GM18511 (cell line): ENCODE measurements around the gene TM6SF1.
A peak's percentile ranks its signal among the peaks of the same experiment; 100 is the strongest.
"Not testable (repeated sequence)": the region's sequence is repeated elsewhere in the genome, so short reads cannot be mapped to it uniquely, and the experiment has no call there.

Experiments
- ATAC-seq: cut with Tn5 transposase; IDR thresholded peaks from one replicate; pipeline ENCODE4 v1.9.1; 2021; ENCODE audit warnings: mild to moderate bottlenecking, moderate library complexity; ENCODE audit not compliant: unreplicated experiment

Gene TM6SF1

DNA sequence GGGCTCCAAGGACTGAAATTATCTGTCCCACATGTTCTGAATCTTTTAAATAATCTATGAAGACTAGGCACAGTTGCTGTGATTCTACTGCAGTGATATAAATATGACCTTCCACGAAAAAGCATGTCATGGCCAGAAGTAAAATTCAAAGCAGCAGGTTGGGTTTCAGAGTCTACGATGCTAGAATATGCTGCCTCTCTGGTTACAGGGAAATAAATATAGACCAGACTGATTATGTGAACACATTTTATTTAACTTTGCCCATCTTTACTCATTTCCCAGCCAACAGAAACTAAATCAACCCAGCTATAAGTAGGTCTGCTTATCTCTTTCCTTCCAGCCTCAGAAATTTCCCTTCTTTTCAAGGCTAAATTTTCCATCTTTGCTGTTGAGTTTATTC, 19.9 kb upstream of the TM6SF1 start:
- ATAC-seq: no peak

DNA sequence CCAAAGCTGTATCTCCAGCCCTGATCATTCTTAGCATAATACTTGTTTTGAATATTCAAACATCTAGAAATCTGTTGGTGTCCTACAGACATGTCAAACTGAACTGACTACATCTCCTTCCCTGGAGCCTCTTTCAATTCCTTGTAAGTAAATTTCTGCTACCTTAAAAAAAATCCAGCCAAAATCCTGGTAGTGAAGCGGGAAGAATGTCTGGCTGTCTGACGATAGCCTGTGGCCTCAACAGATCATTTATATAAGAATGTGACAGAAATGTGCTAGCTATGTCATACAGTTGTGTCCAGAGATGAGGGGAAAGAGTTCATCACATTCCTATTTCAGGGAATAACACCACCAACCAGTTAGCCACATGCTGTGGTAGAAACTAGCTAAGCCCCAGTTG, 18.6 kb upstream of the TM6SF1 start:
- no peak for ATAC-seq

DNA sequence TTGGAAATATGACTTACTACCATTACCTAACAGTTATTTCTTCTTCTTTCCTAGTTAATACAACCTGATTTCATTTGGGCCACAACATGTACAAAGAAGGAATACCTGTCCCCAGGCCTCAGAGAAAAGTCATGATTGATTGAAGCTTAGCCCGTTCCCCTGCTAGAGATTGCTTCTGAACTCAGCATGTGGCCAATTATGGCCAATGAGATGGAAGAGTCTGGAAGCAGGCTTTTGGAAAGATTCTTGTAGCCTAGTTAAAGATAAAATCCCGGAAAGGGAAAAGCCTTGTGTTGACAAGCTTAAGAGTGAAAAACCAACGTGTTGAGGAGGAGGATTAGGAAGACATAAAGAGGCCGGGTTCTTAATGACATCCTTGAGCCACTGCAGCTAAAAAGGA, 17.0 kb upstream of the TM6SF1 start:
- no peak for ATAC-seq

DNA sequence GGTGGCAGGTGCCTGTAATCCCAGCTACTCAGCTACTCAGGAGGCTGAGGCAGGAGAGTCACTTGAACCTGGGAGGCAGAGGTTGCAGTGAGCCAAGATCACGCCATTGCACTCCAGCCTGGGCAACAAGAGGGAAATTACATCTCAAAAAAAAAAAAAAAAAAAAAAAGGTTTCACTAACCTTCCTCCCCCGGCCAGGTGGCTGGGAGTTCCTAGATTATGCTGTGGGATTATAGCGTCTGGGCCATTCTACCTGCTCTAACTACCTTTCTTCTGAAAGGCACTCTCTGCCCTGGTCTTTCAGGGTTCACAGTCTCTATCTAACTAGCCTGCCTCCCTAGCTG, 15.5 kb upstream of the TM6SF1 start:
- ATAC-seq: not testable (repeated sequence)

DNA sequence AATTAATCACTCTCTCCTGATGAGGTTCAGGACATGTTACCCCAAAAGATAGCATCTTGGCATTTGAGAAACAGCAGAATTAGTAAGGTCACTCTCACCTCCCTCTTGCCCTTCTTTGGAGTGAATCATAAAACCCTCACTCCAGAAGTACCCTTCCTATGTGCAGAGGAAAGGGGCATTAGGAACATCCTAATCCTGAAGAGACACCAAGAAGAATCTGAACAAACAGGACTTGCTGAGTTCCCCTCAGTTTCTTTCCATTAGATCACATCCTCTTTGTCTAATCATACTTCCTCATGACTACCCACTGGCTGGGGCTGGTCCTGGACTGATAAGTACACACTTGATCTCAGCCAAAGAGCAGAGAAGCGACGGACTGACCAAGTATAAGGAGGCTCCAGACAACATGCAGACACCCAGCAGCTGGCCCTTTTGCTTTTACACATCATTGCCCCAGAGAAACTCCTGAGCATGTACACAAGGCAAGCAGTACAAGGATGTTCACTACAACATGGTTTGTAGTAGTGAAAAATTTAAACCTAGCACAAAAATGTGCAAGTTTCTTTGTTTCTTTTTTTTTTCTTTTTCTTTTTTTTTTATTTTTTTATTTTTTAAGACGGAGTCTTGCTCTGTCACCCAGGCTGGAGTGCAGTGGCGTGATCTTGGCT, 15.0 kb upstream of the TM6SF1 start:
- peak; percentile 89 for ATAC-seq

DNA sequence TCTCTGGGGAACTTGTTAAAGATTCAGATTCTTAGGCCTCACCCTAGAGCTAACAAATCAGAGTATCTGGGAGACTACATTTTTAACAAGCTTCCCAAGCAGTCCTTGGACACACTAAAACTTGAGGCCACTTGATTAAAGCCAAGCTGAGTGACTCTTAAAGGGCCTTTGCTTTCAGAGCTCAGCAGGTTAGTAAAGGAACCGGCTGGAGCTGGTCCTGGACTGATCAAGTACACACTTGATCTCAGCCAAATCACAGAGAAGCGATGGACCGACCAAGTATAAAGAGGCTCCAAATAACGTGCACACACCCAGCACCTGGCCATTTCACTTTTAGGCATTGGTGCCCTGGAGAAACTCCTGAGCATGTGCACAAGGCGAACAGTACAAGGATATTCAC, 12.9 kb upstream of the TM6SF1 start:
- ATAC-seq: no peak

DNA sequence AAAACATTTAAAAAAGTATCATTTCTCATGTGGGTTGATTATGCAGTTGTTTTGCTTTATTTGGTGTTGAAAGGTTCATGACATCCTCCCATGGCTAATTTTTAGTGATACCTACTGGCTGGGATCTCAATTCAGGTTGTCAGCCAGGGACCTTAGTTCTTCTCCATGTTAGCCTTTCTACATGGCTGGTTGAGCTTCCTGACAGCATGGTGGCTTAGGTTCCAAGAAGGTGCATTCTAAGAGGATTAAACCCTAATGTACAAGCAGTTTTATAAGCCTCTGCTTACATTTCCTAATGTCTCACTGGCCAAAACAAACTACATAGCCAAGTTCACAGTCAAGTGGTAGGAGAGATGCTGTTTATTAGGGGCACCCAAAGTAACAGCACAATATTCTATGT, 9.4 kb upstream of the TM6SF1 start:
- ATAC-seq: no peak

DNA sequence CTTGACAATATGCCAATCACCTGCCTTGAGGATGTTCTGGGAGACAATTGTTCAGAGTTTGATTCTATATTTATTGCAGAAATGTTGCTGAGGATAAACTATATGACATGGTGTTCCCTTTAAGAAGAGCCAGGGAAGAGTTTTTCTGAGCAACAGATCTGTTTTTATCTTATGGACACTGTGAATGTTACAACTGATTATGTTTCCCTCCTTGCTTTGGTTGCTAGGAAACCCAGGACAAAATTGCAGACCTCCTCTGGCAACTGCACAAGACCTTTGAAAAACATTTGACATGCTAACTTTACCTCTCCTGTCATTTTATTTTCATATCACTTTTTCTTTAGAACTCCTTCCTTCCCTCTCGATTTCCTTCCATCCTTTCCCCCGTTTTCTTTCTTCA, 8.2 kb upstream of the TM6SF1 start:
- ATAC-seq: no peak

DNA sequence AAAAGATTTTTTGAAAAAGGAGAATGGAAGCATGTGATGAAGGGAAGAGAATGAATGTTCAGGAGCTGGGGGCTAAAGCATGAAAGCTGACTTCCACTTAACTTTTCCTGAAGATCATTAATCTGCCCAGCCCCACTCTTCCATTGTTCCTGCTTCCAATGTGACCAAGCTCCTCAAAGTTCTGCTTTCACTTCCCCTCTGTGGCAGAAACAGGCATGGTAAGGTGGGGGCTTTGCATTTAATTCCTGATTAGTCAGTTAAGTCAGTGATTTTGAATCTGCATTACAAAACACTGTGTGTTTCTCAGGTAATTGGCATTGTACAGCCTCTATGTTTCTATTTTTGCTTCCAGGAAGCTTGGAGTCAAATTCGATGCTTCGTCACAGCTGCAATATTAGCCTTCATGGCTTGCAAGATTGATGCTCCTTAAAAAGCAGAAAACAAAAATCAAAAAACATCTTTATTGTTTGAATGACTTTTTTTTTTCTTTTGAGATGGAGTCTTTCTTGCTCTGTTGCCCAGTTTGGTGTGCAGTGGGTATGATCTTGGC, 7.3 kb upstream of the TM6SF1 start:
- no peak for ATAC-seq

DNA sequence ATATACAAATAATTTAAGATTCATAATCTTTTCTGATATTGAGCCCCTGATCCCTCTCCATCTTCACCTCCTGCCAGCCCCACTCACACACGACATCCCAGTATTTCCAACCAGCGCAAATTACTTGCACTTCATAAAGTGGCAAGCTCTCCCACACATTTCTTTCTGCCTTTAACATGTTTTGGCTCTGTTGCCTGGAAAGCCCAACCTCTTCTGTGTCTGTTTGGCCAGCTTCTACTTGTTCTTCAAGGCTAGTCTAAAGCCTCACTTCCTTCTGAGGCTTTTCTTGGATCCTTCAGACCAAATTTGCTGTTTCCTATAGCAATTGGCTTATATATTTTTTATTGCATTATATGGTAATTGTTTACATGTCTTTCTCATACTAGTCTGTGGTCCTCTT, 5.1 kb upstream of the TM6SF1 start:
- no peak for ATAC-seq

DNA sequence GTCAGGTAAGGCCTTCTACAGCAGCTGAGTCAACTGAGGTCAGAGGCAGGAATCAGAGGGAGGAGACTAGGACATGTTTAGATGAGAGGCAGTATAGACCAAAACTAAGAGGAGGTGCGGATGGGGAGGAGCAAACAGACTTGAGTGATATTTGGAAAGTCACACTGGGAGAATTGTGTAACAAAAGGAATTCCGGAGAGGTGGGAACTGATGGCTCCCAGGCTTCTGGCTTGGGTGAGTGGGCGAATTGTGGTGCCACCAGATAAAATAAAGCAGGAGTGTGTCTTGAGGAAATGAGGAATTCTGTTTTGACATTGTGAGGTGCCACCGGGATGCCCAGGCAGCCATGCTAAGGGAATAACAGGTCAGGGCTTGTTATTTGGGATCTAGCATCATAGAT, 3.3 kb upstream of the TM6SF1 start:
- no peak for ATAC-seq

DNA sequence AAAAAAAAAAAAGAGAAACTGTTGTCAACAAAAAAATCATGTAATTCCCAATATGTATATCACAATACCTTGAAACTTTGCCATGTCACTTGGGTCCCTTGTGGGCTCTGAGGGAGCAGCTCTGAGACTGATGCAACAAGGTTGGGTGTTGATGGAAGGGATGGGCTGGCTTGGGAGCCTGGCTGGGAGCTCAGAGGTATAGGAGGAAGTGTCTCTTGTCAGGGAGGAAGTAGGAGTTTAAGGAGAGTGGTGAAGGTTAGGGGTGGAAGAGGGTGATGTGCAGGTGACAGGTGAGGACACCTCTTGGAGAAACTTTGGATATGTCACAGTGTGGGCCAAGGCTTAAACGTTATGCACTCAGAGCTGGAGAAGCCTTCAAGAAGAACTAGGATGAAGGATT, 2.0 kb upstream of the TM6SF1 start:
- no peak for ATAC-seq

DNA sequence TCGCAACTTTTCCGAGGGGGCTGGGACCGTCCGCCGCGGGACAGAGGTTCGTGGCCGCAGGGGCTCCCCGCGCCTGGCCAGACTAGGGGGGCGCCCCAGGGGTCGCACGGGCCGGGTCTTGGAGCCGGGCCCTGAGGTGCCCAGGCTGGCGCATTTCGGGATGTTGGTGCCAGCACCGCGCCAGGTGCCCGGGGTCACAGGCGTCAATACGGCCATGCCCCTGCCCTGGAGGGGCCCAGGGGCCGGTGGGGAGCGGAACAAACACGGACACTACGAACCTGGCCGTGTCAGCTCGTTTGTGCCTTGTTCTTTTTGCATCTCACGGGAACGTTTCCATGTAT, 366 bp downstream of the TM6SF1 start:
- ATAC-seq: peak; percentile 18

DNA sequence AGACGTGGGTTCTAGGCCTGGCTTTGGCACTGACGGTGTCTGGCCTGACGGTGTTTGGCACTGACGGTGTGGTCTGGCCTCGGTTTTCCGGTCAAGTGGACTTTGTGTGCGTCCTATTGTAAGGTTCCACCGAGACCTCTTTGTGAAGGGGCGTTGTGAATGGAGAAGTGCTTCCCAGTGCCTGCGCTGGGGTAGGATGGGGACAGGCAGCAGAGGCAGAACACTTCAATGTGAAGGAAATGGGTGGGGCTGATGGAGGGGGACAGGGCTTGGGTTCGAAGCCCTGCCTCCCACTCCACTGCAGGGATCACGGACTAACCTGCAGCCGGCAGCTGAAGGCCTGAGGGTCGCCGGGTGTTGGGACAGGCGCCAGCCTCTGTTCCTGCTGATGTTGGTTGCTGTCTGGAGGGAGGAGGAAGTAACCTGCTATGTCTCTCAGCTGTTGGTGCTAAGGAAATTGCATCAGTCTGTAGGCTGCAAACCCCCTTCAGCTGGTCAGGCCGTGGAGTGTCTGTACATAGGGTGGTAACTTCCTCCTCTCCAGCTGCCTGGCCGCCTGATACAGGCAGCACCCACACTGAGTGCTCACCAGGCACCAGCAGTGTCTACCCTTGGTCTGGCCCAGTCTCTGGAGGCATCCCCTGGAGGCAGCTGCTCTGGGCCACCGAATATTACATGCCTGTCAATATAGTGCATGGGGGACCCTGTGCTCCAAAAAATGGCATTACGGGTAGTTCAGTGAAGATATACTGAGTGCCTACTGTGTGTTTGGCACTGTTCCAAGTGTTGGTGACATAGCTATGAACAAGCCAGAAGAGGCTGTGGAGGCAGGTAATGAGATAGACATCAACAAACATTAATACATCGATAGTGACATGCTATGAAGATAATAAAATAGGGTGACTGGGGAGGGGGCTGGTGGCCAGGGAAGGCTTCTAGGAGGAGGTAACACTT, 1.1 kb downstream of the TM6SF1 start:
- ATAC-seq: peak; percentile 77

DNA sequence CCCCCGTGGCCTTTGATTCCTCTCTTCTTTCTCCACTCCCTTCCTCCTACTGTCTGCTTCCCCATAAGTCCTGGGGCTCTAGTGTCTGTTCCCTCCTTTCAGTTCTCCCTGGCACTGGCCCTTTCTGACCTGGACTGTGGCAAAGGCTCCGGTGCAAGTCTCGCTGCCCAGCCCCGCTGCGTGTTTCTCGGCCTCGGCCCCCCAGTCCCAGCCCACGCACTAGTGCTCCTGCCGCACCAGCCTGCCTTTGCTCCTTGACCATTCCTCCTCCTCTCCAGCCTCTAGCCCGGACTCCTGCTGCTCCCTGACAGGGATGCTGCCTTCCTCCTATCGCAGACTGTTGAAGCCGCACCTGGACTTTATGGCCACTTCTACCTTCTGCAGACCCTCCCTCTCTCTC, 2.1 kb downstream of the TM6SF1 start:
- no peak for ATAC-seq

DNA sequence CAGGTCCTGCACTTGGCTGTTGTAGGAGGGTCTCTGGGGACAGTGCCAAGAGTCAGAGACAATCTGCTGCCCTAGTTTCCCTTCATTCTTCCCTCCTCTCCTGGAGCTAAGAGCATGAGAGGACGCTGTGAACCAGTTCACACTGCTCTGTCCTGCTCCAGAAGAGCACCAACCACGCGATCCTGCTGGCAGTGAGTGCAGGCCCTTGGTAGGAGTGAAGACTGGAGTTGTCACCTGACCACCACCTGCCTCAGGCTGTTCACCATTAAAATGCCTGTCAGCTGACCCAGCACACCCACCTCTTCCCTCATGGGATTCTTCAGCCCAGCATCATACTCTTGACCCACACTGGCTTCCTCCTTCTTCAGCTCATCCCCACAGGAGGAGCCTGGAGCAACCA, 2.9 kb downstream of the TM6SF1 start:
- no peak for ATAC-seq

DNA sequence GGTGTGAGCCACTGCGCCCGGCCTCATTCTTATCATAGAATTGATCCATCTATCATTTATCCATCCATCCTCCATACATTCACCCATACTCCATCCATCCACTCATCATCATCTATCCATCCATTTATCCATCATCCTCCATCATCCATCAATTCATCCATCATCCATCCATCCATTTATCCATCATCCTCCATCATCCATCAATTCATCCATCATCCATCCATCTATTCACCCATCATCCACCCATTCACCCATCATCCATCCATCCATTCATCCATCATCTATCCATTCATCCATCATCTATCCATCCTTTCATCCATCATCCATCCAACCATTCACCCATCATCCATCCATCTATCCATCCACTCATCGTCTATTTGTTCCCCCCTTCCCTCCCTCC, 3.7 kb downstream of the TM6SF1 start:
- ATAC-seq: no peak

DNA sequence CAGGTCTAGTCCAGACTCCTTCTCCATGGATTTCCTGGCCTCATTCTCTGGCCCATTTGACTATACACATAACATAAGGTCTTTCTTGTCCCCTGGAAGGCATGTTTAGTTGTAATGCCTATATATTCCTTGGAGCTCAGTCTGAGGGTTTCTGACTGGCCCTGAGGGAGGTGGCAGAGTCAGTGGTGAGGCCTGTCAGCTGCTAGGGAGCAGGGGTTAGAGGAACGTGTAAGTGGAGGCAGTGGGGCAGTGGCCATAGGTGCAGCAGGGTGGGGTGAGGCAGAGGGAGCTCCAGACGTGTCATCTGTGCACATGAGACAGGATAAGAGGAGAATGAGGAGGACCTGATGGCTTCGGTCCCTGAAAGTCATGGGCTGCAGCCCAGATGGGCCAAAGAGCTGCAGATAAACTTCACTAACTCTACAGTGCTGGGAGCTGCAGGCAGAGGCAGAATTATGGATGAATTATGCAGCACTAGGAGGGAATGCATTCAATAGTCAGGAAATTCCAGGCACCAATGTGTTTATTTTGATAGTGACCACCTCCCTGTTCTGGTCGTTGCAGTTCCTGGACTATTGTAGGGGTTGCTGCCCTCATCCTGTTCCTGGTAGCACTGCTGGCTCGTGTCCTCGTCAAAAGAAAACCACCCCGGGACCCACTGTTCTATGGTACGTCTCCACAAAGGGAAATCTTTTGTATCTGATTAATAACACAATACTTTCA, 4.9 kb downstream of the TM6SF1 start:
- no peak for ATAC-seq

DNA sequence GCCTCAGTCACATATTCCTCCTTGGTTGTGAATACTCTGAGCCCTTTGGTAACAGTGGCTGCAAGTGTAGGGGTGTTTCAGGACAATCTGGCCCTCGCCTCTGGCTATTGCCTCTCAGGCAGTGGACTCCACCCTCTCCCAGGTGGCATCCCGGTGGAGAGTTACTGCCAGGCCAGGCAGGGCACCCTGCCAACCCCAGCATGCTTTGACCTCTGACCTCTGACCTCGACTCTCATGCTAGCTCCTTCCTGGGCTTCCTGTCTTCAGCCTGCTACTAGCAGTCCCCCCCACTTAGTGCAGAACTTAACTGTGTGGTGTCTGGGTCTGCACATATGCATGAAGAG, 5.5 kb downstream of the TM6SF1 start:
- ATAC-seq: no peak

DNA sequence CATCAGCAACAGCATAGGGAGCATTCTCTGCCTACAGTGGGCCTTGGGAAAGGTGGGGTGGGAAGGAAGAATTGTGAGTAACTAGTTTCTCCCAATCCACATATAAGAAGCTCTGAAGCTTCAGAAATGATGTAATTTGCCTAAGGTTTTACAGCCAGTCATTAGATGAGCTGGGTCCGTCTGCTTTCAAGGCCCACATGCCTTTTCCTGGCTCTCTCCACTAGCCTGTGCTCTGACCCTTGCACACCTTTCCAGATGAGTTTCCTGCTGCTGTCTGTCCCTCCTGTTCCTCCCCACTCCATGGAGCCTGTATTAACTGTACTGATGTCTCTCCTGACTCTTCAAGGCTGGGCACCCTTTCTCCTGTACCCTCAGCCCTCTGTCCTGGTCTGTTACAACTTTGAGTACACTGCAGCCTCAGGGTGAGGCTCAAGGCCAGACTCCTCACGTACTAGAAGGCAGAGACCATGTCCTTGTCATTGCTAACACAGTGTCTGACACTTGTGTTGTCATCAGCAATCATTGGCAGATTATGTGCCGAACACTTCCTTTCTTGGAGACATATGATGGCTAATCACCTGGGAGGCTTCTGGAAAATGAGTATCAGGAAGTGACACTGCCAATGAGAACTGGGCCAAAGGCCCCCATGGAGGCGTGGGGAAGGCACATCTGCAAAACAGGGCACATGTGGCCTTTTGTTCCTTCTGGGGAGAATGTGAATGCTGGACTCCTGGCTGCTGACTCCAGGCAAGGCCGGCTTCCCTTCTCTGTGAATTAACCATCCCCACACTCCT, 6.6 kb downstream of the TM6SF1 start:
- ATAC-seq: no peak

DNA sequence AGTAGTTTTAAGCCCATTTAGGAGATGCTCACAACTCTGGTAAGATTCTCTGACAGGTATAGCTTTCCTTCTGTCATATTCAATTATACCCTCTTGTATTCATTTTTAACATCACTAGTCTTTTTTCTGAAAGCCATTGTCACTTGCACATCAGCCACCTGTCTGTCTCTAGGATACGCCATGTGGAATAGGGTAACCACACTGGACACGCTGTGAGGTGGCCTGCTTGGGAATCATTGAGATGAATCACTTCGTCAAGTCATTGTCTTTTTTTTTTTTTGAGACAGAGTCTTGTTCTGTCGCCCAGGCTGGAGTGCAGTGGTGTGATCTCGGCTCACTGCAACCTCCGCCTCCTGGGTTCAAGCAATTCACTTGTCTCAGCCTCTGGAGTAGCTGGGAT, 7.4 kb downstream of the TM6SF1 start:
- ATAC-seq: no peak
